ENCODE measurements around the gene ATP1B2. TPM values are rescaled to one million over a fixed set of nuclear protein-coding genes. Genes with fewer than 3 reads are reported as not detected.
"Not testable (repeated sequence)": the region's sequence is repeated elsewhere in the genome, so short reads cannot be mapped to it uniquely, and the experiment has no call there.

The ATP1B2 gene
- total and polyA plus RNA-seq, 9 donors, result 2.7 to 27.3 (median 22.2) TPM

- H3K4me1 ChIP-seq (ENCODE audit: control insufficient read depth, insufficient read depth, low read length), result peaks cover 8% of the 10 kb centered on the region
- no peak for DNase-seq
- no peaks in the 10 kb centered on the region for H3K9me3 ChIP-seq (replicated peaks; ENCODE audit: control insufficient read depth, low read depth, low read length)
- WGBS (ENCODE audit: insufficient coverage), result no CpG with 5 or more reads among the region's 6 CpGs
- H3K4me3 ChIP-seq (ENCODE audit: low read length), result no peak overlapping the region
- no peak overlapping the region for H3K27ac ChIP-seq (ENCODE audit: low read length)
- no peaks in the 10 kb centered on the region for H3K36me3 ChIP-seq (ENCODE audit: control insufficient read depth, insufficient read depth, low read length)
- peaks cover 5% of the 10 kb centered on the region for H3K27me3 ChIP-seq (ENCODE audit: control insufficient read depth, insufficient read depth, low read length)
These were observed 18.2 kb upstream of the ATP1B2 start for GRCh38 chr17:7632492-7632894.

GRCh38 chr17:7633093-7633492 is 17.6 kb upstream of the ATP1B2 start:
- Histone ChIP-seq H3K4me3 (ENCODE audit: low read length) (no peak overlapping the region), H3K9me3 (replicated peaks; ENCODE audit: control insufficient read depth, low read depth, low read length) (no peaks in the 10 kb centered on the region), H3K36me3 (ENCODE audit: control insufficient read depth, insufficient read depth, low read length) (no peaks in the 10 kb centered on the region), H3K27me3 (ENCODE audit: control insufficient read depth, insufficient read depth, low read length) (peaks cover 5% of the 10 kb centered on the region), H3K4me1 (ENCODE audit: control insufficient read depth, insufficient read depth, low read length) (peaks cover 5% of the 10 kb centered on the region), H3K27ac (ENCODE audit: low read length) (no peak overlapping the region)
- no peak for DNase-seq
- no CpG with 5 or more reads among the region's 2 CpGs for WGBS (ENCODE audit: insufficient coverage)

- Histone ChIP-seq H3K36me3 (ENCODE audit: control insufficient read depth, insufficient read depth, low read length) (no peaks in the 10 kb centered on the region), H3K27ac (ENCODE audit: low read length) (no peak overlapping the region), H3K9me3 (replicated peaks; ENCODE audit: control insufficient read depth, low read depth, low read length) (no peaks in the 10 kb centered on the region), H3K27me3 (ENCODE audit: control insufficient read depth, insufficient read depth, low read length) (peaks cover 5% of the 10 kb centered on the region), H3K4me1 (ENCODE audit: control insufficient read depth, insufficient read depth, low read length) (peaks cover 4% of the 10 kb centered on the region), H3K4me3 (ENCODE audit: low read length) (no peak overlapping the region)
- peak; percentile 85 for DNase-seq
- WGBS (ENCODE audit: insufficient coverage), result 42% methylated on average over 2 of the region's 5 CpGs
These were observed 16.3 kb upstream of the ATP1B2 start for GRCh38 chr17:7634384-7634783.

- H3K9me3 ChIP-seq (replicated peaks; ENCODE audit: control insufficient read depth, low read depth, low read length), result no peaks in the 10 kb centered on the region
- H3K4me1 ChIP-seq (ENCODE audit: control insufficient read depth, insufficient read depth, low read length), result peaks cover 4% of the 10 kb centered on the region
- no peak for DNase-seq
- no peak overlapping the region for H3K27ac ChIP-seq (ENCODE audit: low read length)
- no peaks in the 10 kb centered on the region for H3K36me3 ChIP-seq (ENCODE audit: control insufficient read depth, insufficient read depth, low read length)
- 56% methylated on average over 4 of the region's 5 CpGs for WGBS (ENCODE audit: insufficient coverage)
- H3K27me3 ChIP-seq (ENCODE audit: control insufficient read depth, insufficient read depth, low read length), result peaks cover 5% of the 10 kb centered on the region
- H3K4me3 ChIP-seq (ENCODE audit: low read length), result no peak overlapping the region
These were observed 14.6 kb upstream of the ATP1B2 start for GRCh38 chr17:7636163-7636562.

- no peak for DNase-seq
- no peaks in the 10 kb centered on the region for H3K36me3 ChIP-seq (ENCODE audit: control insufficient read depth, insufficient read depth, low read length)
- no peaks in the 10 kb centered on the region for H3K27me3 ChIP-seq (ENCODE audit: control insufficient read depth, insufficient read depth, low read length)
- no peaks in the 10 kb centered on the region for H3K9me3 ChIP-seq (replicated peaks; ENCODE audit: control insufficient read depth, low read depth, low read length)
- H3K4me3 ChIP-seq (ENCODE audit: low read length), result no peak overlapping the region
- 91% methylated on average over 25 of the region's 26 CpGs for WGBS (ENCODE audit: insufficient coverage)
- H3K27ac ChIP-seq (ENCODE audit: low read length), result no peak overlapping the region
- no peaks in the 10 kb centered on the region for H3K4me1 ChIP-seq (ENCODE audit: control insufficient read depth, insufficient read depth, low read length)
These were observed 9.9 kb upstream of the ATP1B2 start for GRCh38 chr17:7640783-7641182.

- WGBS (ENCODE audit: insufficient coverage), result 51% methylated on average over 6 of the region's 7 CpGs
- H3K36me3 ChIP-seq (ENCODE audit: control insufficient read depth, insufficient read depth, low read length); H3K9me3 ChIP-seq (replicated peaks; ENCODE audit: control insufficient read depth, low read depth, low read length); H3K4me3 ChIP-seq (ENCODE audit: low read length); DNase-seq; H3K27ac ChIP-seq (ENCODE audit: low read length); H3K4me1 ChIP-seq (ENCODE audit: control insufficient read depth, insufficient read depth, low read length); H3K27me3 ChIP-seq (ENCODE audit: control insufficient read depth, insufficient read depth, low read length): not testable (repeated sequence)
These were observed 9.1 kb upstream of the ATP1B2 start for GRCh38 chr17:7641635-7642034.

- no peaks in the 10 kb centered on the region for H3K36me3 ChIP-seq (ENCODE audit: control insufficient read depth, insufficient read depth, low read length)
- H3K27ac ChIP-seq (ENCODE audit: low read length), result no peak overlapping the region
- no peaks in the 10 kb centered on the region for H3K27me3 ChIP-seq (ENCODE audit: control insufficient read depth, insufficient read depth, low read length)
- H3K9me3 ChIP-seq (replicated peaks; ENCODE audit: control insufficient read depth, low read depth, low read length), result no peaks in the 10 kb centered on the region
- no peaks in the 10 kb centered on the region for H3K4me1 ChIP-seq (ENCODE audit: control insufficient read depth, insufficient read depth, low read length)
- no peak overlapping the region for H3K4me3 ChIP-seq (ENCODE audit: low read length)
- 100% methylated on average over 2 of the region's 4 CpGs for WGBS (ENCODE audit: insufficient coverage)
- DNase-seq, result no peak
These were observed 6.0 kb upstream of the ATP1B2 start for GRCh38 chr17:7644775-7645174.

- peaks cover 12% of the 10 kb centered on the region for H3K4me1 ChIP-seq (ENCODE audit: control insufficient read depth, insufficient read depth, low read length)
- 38% methylated on average over 5 of the region's 9 CpGs for WGBS (ENCODE audit: insufficient coverage)
- H3K27me3 ChIP-seq (ENCODE audit: control insufficient read depth, insufficient read depth, low read length), result peaks cover 13% of the 10 kb centered on the region
- no peak overlapping the region for H3K27ac ChIP-seq (ENCODE audit: low read length)
- H3K4me3 ChIP-seq (ENCODE audit: low read length), result no peak overlapping the region
- no peaks in the 10 kb centered on the region for H3K36me3 ChIP-seq (ENCODE audit: control insufficient read depth, insufficient read depth, low read length)
- no peaks in the 10 kb centered on the region for H3K9me3 ChIP-seq (replicated peaks; ENCODE audit: control insufficient read depth, low read depth, low read length)
- DNase-seq, result peak; percentile 68
These were observed 4.3 kb upstream of the ATP1B2 start for GRCh38 chr17:7646457-7646856.

- peaks cover 14% of the 10 kb centered on the region for H3K27me3 ChIP-seq (ENCODE audit: control insufficient read depth, insufficient read depth, low read length)
- no peak overlapping the region for H3K27ac ChIP-seq (ENCODE audit: low read length)
- WGBS (ENCODE audit: insufficient coverage), result no CpG with 5 or more reads among the region's 4 CpGs
These were observed 3.7 kb upstream of the ATP1B2 start for GRCh38 chr17:7647018-7647417.

GRCh38 chr17:7651097-7651664 is 455 bp downstream of the ATP1B2 start:
- Histone ChIP-seq H3K4me3 (ENCODE audit: low read length) (peak overlapping the region; percentile 72), H3K27me3 (ENCODE audit: control insufficient read depth, insufficient read depth, low read length) (peaks cover 23% of the 10 kb centered on the region), H3K27ac (ENCODE audit: low read length) (peak overlapping the region; percentile 13), H3K4me1 (ENCODE audit: control insufficient read depth, insufficient read depth, low read length) (peaks cover 18% of the 10 kb centered on the region), H3K36me3 (ENCODE audit: control insufficient read depth, insufficient read depth, low read length) (peaks cover 14% of the 10 kb centered on the region), H3K9me3 (replicated peaks; ENCODE audit: control insufficient read depth, low read depth, low read length) (no peaks in the 10 kb centered on the region)
- no peak for DNase-seq
- under 1% methylated on average over 37 of the region's 45 CpGs for WGBS (ENCODE audit: insufficient coverage)

More at GRCh38 chr17:7647018-7647417, 3.7 kb upstream of the ATP1B2 start:
- DNase-seq, result no peak
- no peaks in the 10 kb centered on the region for H3K36me3 ChIP-seq (ENCODE audit: control insufficient read depth, insufficient read depth, low read length)
- H3K9me3 ChIP-seq (replicated peaks; ENCODE audit: control insufficient read depth, low read depth, low read length), result no peaks in the 10 kb centered on the region
- peaks cover 15% of the 10 kb centered on the region for H3K4me1 ChIP-seq (ENCODE audit: control insufficient read depth, insufficient read depth, low read length)
- H3K4me3 ChIP-seq (ENCODE audit: low read length), result no peak overlapping the region

Measured in muscle of leg (tissue), 11 donors.